SK-N-SH (cell line): ENCODE results near the gene WDHD1. TPM values are rescaled to one million over a fixed set of nuclear protein-coding genes. Genes with fewer than 3 reads are reported as not detected.
"Not testable (repeated sequence)": the region's sequence is repeated elsewhere in the genome, so short reads cannot be mapped to it uniquely, and the experiment has no call there.

Experiments used
- CTCF ChIA-PET: fragments of 300-600, 350-600 bp; formaldehyde crosslinking; extraction: SDS; loops from one replicate; lab custom pipeline; 2021; lab: Yijun Ruan, JAX
- POLR2A ChIA-PET: fragments of 350-600 bp; sonication (Branson Sonifier 250); formaldehyde crosslinking; extraction: SDS; loops from one replicate; lab custom pipeline; 2020; ENCODE audit warnings: antibody characterized with exemption, inconsistent platforms; lab: Yijun Ruan, JAX
- DNase-seq: peaks from one replicate; pipeline ENCODE4 v3.0.0; 2012
- H2AFZ ChIP-seq: fragments of 200-600 bp; sonication (generic); 2 replicates; pipeline ENCODE4 v1.8.1; 2016; ENCODE audit warnings: antibody characterized with exemption, mild to moderate bottlenecking, low read depth
- H3F3A ChIP-seq: fragments of 200-600 bp; sonication (generic); replicated peaks from 2 replicates; pipeline ENCODE3; 2016; ENCODE audit warnings: antibody characterized with exemption, mild to moderate bottlenecking; ENCODE audit not compliant: insufficient read depth
- H3K27ac ChIP-seq, 2 experiments: fragments of 200-500 bp in 1 of 2; fragments of 200-600 bp in 1 of 2; sonication (Bioruptor generic) in 1 of 2; sonication (generic), shearing (Covaris generic) in 1 of 2; 2 replicates each; pipeline versions ENCODE4 v1.5.1 to v1.6.1; 2014 to 2016; ENCODE audit warnings: low read depth in 2 of 2, inconsistent platforms in 1 of 2, low read length in 1 of 2, mild to moderate bottlenecking in 1 of 2, mixed read lengths in 1 of 2
- H3K27me3 ChIP-seq: fragments of 200-600 bp; sonication (generic), shearing (Covaris generic); 2 replicates; pipeline ENCODE4 v1.6.1; 2016; ENCODE audit warnings: mixed run types; ENCODE audit not compliant: insufficient read depth
- H3K36me3 ChIP-seq, 2 experiments: fragments of 200-500 bp in 1 of 2; fragments of 200-600 bp in 1 of 2; sonication (Bioruptor generic) in 1 of 2; sonication (generic) in 1 of 2; replicated peaks in 1 of 2; 2 replicates each; pipeline versions ENCODE3 to v1.5.1; 2014 to 2016; ENCODE audit warnings: low read length in 1 of 2, mild to moderate bottlenecking in 1 of 2; ENCODE audit not compliant: insufficient read depth in 2 of 2, control insufficient read depth in 1 of 2
- H3K4me1 ChIP-seq, 2 experiments: fragments of 200-500 bp in 1 of 2; fragments of 200-600 bp in 1 of 2; sonication (Bioruptor generic) in 1 of 2; sonication (generic), shearing (Covaris generic) in 1 of 2; 2 replicates each; pipeline versions ENCODE4 v1.5.1 to v1.6.1; 2014 to 2016; ENCODE audit warnings: low read depth in 1 of 2, low read length in 1 of 2, mixed run types in 1 of 2; ENCODE audit not compliant: insufficient read depth in 2 of 2, control insufficient read depth in 1 of 2
- H3K4me2 ChIP-seq: fragments of 200-600 bp; sonication (generic), shearing (Covaris generic); 2 replicates; pipeline ENCODE4 v1.6.1; 2017; ENCODE audit warnings: mixed run types
- H3K4me3 ChIP-seq, 2 experiments: fragments of 200-500 bp in 1 of 2; fragments of 200-600 bp in 1 of 2; sonication (Bioruptor generic) in 1 of 2; sonication (generic), shearing (Covaris generic) in 1 of 2; 2 replicates each; pipeline versions ENCODE4 v1.5.1 to v1.8.1; 2014 to 2016; ENCODE audit warnings: low read depth in 2 of 2, inconsistent platforms in 1 of 2, low read length in 1 of 2, mild to moderate bottlenecking in 1 of 2, mixed read lengths in 1 of 2, moderate library complexity in 1 of 2
- H3K79me2 ChIP-seq: fragments of 200-600 bp; sonication (generic); 2 replicates; pipeline ENCODE4 v1.8.1; 2017; ENCODE audit warnings: mild to moderate bottlenecking; ENCODE audit not compliant: insufficient read depth
- H3K9ac ChIP-seq: fragments of 200-600 bp; sonication (generic); 2 replicates; pipeline ENCODE4 v1.6.1; 2017; ENCODE audit warnings: mixed run types
- H3K9me2 ChIP-seq: fragments of 200-600 bp; sonication (generic); 2 replicates; pipeline ENCODE4 v1.6.1; 2017; ENCODE audit warnings: mixed run types
- H3K9me3 ChIP-seq: fragments of 200-600 bp; sonication (generic); 2 replicates; pipeline ENCODE4 v1.6.1; 2017; ENCODE audit warnings: mixed run types, mild to moderate bottlenecking, moderate library complexity
- H4K20me1 ChIP-seq: fragments of 200-600 bp; sonication (generic); 2 replicates; pipeline ENCODE4 v1.6.1; 2017; ENCODE audit warnings: mild to moderate bottlenecking, mixed run types; ENCODE audit not compliant: insufficient read depth
- EP300 ChIP-seq, 2 experiments: IDR thresholded peaks; 2 replicates each; pipeline versions ENCODE4 v1.4.0 to v1.6.1; 2012; ENCODE audit warnings: borderline replicate concordance in 1 of 2, low read depth in 1 of 2, low read length in 1 of 2
- EZH2phosphoT487 ChIP-seq: fragments of 200-600 bp; sonication (generic); IDR thresholded peaks from 2 replicates; pipeline ENCODE4 v1.6.1; 2017; ENCODE audit warnings: low read depth, mixed run types, mild to moderate bottlenecking, antibody characterized with exemption, moderate library complexity, borderline replicate concordance
- GABPA ChIP-seq: IDR thresholded peaks from 2 replicates; pipeline ENCODE4 v1.4.0; 2012; ENCODE audit warnings: low read depth, mild to moderate bottlenecking
- GATA2 ChIP-seq: sonication (generic); formaldehyde crosslinking; IDR thresholded peaks from 2 replicates; pipeline ENCODE4 v1.5.0; 2020; ENCODE audit warnings: mild to moderate bottlenecking, missing genetic modification reagents
- JUND ChIP-seq: IDR thresholded peaks from 2 replicates; pipeline ENCODE4 v1.4.0; 2012
- POLR2AphosphoS5 ChIP-seq: IDR thresholded peaks from 2 replicates; pipeline ENCODE4 v1.6.1; 2012; ENCODE audit warnings: low read depth, low read length
- RFX5 ChIP-seq: IDR thresholded peaks from 2 replicates; pipeline ENCODE4 v1.6.1; 2012; ENCODE audit warnings: mild to moderate bottlenecking, improper control_type of control experiment, low read length
- TAF1 ChIP-seq: IDR thresholded peaks from 2 replicates; pipeline ENCODE4 v1.6.1; 2012; ENCODE audit warnings: low read depth, mild to moderate bottlenecking, low read length, moderate library complexity, borderline replicate concordance
- TCF12 ChIP-seq: IDR thresholded peaks from 2 replicates; pipeline ENCODE4 v1.4.0; 2012
- WGBS: methylation state at CpG from one replicate; pipeline ENCODE4 v1.1.6; 2017; ENCODE audit warnings: low lambda C conversion rate; 5-methylcytosine and 5-hydroxymethylcytosine counted together
- polyA plus RNA-seq, 3 experiments: library from polyadenylated mRNA; depleted of rRNA; stranded (reverse); fragments of >200 nt; gene quantifications; 2 replicates each; pipeline ENCODE4 v1.2.3, GENCODE V29; 2012
- TF ChIP-seq, protein P1 (sequence below): IDR thresholded peaks from 2 replicates; pipeline ENCODE4 v1.4.0; 2012; ENCODE audit warnings: low read depth
- TF ChIP-seq, protein P2 (sequence below): fragments of 150-350 bp; IDR thresholded peaks from 2 replicates; pipeline ENCODE4 v1.6.1; 2016; ENCODE audit warnings: mild to moderate bottlenecking, low read depth, low read length
- TF ChIP-seq, protein P3 (sequence below): fragments of 200-600 bp; sonication (generic); IDR thresholded peaks from 2 replicates; pipeline ENCODE4 v1.6.1; 2017; ENCODE audit warnings: antibody characterized with exemption, mild to moderate bottlenecking, moderate library complexity
- TF ChIP-seq, protein P4 (sequence below): IDR thresholded peaks from 2 replicates; pipeline ENCODE4; 2012

WDHD1 gene
- polyA plus RNA-seq, 1 of the 3 experiments (the other 2 are of a cell fraction): 2.9 TPM

DNA sequence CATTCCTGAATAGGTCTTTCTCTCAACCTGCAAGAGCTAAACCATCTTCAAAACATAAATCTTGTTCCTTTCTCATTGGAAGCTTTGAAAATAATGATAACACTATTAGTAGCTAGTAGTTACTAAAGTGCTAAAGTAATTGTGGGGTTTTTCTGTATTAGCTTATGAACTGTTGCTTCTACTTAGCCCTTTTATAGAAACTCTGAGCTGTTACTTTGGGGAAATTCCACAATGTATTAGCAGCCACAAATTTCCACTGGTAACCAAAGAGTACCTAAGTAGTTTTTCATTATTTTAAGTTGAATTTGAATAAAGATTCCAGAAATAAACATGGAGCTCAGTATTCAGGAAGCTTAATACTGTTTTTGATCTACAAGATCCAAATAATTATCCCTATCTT, 18.2 kb upstream of the WDHD1 start (continued):
- TF ChIP-seq POLR2AphosphoS5 (no peak), RFX5 (no peak), EP300 (IDR thresholded peaks at IDR 0.05; ENCODE audit: borderline replicate concordance in 1 of 2, low read depth in 1 of 2, low read length in 1 of 2) (no peak)
- TF ChIP-seq, protein P1, sequence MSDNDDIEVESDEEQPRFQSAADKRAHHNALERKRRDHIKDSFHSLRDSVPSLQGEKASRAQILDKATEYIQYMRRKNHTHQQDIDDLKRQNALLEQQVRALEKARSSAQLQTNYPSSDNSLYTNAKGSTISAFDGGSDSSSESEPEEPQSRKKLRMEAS: no peak
- TF ChIP-seq, protein P2, sequence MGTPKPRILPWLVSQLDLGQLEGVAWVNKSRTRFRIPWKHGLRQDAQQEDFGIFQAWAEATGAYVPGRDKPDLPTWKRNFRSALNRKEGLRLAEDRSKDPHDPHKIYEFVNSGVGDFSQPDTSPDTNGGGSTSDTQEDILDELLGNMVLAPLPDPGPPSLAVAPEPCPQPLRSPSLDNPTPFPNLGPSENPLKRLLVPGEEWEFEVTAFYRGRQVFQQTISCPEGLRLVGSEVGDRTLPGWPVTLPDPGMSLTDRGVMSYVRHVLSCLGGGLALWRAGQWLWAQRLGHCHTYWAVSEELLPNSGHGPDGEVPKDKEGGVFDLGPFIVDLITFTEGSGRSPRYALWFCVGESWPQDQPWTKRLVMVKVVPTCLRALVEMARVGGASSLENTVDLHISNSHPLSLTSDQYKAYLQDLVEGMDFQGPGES: no peak

DNA sequence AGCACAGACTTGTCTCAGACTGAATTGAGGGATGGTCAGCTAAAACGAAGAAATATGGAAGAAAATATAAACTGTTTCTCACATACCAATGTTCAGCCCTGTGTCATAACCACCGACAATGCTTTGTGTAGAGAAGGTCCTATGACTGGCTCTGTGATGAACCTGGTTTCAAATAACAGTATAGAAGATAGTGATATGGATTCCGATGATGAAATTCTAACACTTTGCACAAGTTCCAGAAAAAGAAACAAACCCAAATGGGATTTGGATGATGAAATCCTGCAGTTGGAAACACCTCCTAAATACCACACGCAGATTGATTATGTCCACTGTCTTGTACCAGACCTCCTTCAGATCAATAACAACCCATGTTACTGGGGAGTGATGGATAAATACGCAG, 16.6 kb upstream of the WDHD1 start:
- H3K27ac ChIP-seq: no peak overlapping the region
- no peak for TF ChIP-seq EZH2phosphoT487
- TF ChIP-seq, all 33 proteins: peak for 0
- Histone ChIP-seq H3K79me2 (peaks cover 30% of the 10 kb centered on the region), H3K9me2 (no peaks in the 10 kb centered on the region), H3K9me3 (no peaks in the 10 kb centered on the region), H3K27me3 (no peaks in the 10 kb centered on the region), H2AFZ (no peak overlapping the region), H3K36me3 (peaks cover 38 to 42% of the 10 kb centered on the region in 2 experiments), H3F3A (peaks cover 13% of the 10 kb centered on the region), H3K4me2 (no peak overlapping the region), H3K4me3 (no peak overlapping the region), H3K4me1 (no peaks in the 10 kb centered on the region; a peak in 2 of 4 replicates), H3K9ac (no peak overlapping the region), H4K20me1 (no peaks in the 10 kb centered on the region)
- 85% methylated on average over 5 of the region's 5 CpGs for WGBS
- no peak for DNase-seq
- CTCF ChIA-PET: no interaction called here
- POLR2A ChIA-PET: no interaction called here

DNA sequence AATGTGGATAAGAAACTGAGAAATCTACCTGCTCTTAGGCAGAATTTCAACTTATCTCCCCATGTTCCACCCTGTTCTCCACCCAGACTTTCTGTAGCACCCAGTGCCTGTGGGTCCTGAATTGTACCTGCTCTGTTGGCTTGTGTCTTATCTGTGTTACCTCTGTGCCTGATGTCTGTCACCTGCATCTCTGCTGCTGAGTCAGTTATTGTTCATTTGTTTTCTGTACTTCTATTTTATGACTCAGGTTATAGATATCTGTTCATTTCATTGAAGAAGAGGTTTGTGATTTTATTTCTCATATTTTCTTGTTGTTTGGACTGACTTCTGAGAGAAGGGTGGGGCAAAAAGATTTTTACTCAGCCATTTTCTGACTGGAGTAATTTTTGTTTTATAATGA, 11.8 kb upstream of the WDHD1 start:
- peaks cover 66% of the 10 kb centered on the region for H3K79me2 ChIP-seq
- CTCF ChIA-PET: interaction anchor here (5.1 kb wide), 1 partner anchor 13 kb away, joined by 18 read pairs; the partner anchor contains the start of gene MAPK1IP1L

DNA sequence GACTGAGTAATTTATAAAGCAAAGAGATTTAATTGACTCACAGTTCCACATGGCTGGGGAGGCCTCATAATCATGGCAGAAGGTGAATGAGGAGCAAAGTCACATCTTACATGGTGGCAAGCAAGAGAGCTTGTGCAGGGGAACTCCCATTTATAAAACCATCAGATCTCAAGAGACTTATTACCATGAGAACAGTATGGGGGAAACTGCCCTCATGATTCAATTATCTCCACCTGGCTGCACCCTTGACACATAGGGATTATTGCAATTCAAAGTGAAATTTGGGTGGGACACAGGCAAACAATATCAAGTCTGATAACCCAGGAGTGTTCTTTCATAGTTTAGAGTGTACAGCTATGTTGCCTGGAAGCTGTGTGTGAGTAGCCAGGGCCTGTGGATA, 11.1 kb upstream of the WDHD1 start:
- H3K27ac ChIP-seq, H3K9me2 ChIP-seq, H3K9me3 ChIP-seq, H3K27me3 ChIP-seq, H3K9ac ChIP-seq, H3F3A ChIP-seq, DNase-seq, H3K4me3 ChIP-seq, H4K20me1 ChIP-seq, H2AFZ ChIP-seq, H3K4me1 ChIP-seq, H3K4me2 ChIP-seq: not testable (repeated sequence)
- POLR2A ChIA-PET: interaction anchor here (0.8 kb wide), 1 partner anchor 13 kb away, joined by 3 read pairs; no protein-coding TSS in a partner anchor
- Histone ChIP-seq H3K79me2 (peaks cover 73% of the 10 kb centered on the region), H3K36me3 (peaks cover 16 to 57% of the 10 kb centered on the region in 2 experiments)
- CTCF ChIA-PET: interaction anchor here (5.1 kb wide), 1 partner anchor 13 kb away, joined by 18 read pairs; the partner anchor contains the start of gene MAPK1IP1L

More for the DNA sequence above, 11.8 kb upstream of the WDHD1 start:
- TF ChIP-seq, protein P3, sequence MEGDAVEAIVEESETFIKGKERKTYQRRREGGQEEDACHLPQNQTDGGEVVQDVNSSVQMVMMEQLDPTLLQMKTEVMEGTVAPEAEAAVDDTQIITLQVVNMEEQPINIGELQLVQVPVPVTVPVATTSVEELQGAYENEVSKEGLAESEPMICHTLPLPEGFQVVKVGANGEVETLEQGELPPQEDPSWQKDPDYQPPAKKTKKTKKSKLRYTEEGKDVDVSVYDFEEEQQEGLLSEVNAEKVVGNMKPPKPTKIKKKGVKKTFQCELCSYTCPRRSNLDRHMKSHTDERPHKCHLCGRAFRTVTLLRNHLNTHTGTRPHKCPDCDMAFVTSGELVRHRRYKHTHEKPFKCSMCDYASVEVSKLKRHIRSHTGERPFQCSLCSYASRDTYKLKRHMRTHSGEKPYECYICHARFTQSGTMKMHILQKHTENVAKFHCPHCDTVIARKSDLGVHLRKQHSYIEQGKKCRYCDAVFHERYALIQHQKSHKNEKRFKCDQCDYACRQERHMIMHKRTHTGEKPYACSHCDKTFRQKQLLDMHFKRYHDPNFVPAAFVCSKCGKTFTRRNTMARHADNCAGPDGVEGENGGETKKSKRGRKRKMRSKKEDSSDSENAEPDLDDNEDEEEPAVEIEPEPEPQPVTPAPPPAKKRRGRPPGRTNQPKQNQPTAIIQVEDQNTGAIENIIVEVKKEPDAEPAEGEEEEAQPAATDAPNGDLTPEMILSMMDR: no peak
- TF ChIP-seq GATA2 (CRISPR knock-in tag) (no peak), TAF1 (no peak), TCF12 (no peak), EP300 (IDR thresholded peaks at IDR 0.05; ENCODE audit: borderline replicate concordance in 1 of 2, low read depth in 1 of 2, low read length in 1 of 2) (no peak), JUND (no peak), GABPA (no peak)
- TF ChIP-seq, protein P4, sequence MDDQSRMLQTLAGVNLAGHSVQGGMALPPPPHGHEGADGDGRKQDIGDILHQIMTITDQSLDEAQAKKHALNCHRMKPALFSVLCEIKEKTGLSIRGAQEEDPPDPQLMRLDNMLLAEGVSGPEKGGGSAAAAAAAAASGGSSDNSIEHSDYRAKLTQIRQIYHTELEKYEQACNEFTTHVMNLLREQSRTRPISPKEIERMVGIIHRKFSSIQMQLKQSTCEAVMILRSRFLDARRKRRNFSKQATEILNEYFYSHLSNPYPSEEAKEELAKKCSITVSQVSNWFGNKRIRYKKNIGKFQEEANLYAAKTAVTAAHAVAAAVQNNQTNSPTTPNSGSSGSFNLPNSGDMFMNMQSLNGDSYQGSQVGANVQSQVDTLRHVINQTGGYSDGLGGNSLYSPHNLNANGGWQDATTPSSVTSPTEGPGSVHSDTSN: no peak
- Histone ChIP-seq H3K9me3 (no peaks in the 10 kb centered on the region), H3K36me3 (peaks cover 23 to 53% of the 10 kb centered on the region in 2 experiments), H2AFZ (no peak overlapping the region), H4K20me1 (no peaks in the 10 kb centered on the region), H3K9me2 (no peaks in the 10 kb centered on the region), H3K4me3 (no peak overlapping the region), H3K4me1 (no peaks in the 10 kb centered on the region), H3K27ac (no peak overlapping the region), H3K4me2 (no peak overlapping the region), H3K9ac (no peak overlapping the region), H3F3A (no peaks in the 10 kb centered on the region), H3K27me3 (no peaks in the 10 kb centered on the region)
- POLR2A ChIA-PET: no interaction called here
- no peak for DNase-seq
